ENCODE data around the gene E4F1.

DNA sequence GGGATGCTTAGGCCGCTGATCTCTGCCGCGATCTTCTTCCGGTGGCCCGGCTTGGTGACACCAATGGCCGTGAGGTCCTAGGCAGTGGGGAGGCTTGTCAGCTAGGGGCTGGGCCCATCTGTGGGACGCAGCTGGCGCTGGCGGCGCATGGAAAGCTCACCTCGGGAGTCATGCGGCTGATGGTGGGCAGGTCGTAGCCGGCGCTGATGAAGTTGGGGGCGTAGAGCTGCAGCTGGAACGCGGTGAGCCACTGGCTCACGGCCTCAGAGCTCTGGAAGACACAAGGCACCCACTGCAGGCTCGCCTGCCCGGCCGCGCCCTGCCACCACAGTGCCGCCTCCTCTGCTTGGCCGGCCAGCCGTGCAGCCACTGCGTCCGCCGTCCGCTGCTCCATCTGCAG is 39.7 kb upstream of the E4F1 start:
- TF ChIP-seq GATA2 (IDR thresholded peaks at IDR 0.05; ENCODE audit: low read depth, low read length) (no peak), GATA3 (IDR thresholded peaks at IDR 0.05; ENCODE audit: low read depth, low read length) (no peak)

All from SH-SY5Y (cell line).